T-helper 2 cell (primary cell): ENCODE data around the gene SNX18.
"Not testable (repeated sequence)": the region's sequence is repeated elsewhere in the genome, so short reads cannot be mapped to it uniquely, and the experiment has no call there.

ENCODE experiments used
- DNase-seq, 5 experiments: peaks; one replicate each; pipeline versions ENCODE4 v3.0.0 to v3.0.0-alpha.2; 2012 to 2022
- total RNA-seq, 2 donors: gene quantifications; one replicate each; lab custom pipeline; 2026; lab: John Stamatoyannopoulos, UW

SNX18 gene
- 34.0 to 37.8 reads per million in 2 donors for total RNA-seq

- DNase-seq, result peak; percentile 85 to 96 (median 87)
Measured at GRCh38 chr5:54517512-54518145, at the start of gene SNX18. Gene SNX18 (plus strand): TSS chr5:54517759. CDS start chr5:54517953, 194 bp downstream.

GRCh38 chr5:54469622-54470021 is 47.9 kb upstream of the SNX18 start:
- DNase-seq, result peak in 1 of 5 experiments; percentile 4

- no peak for DNase-seq
Measured at GRCh38 chr5:54470128-54470527, 47.4 kb upstream of the SNX18 start.

GRCh38 chr5:54470677-54471076 is 46.9 kb upstream of the SNX18 start:
- DNase-seq, result no peak

- DNase-seq, result no peak
Measured at GRCh38 chr5:54471398-54471797, 46.2 kb upstream of the SNX18 start.

GRCh38 chr5:54476682-54477081 is 40.9 kb upstream of the SNX18 start:
- DNase-seq, result no peak

GRCh38 chr5:54477941-54478478 is 39.5 kb upstream of the SNX18 start:
- DNase-seq, result no peak

- no peak for DNase-seq
Measured at GRCh38 chr5:54480296-54480695, 37.3 kb upstream of the SNX18 start.

GRCh38 chr5:54484219-54484894 is 33.2 kb upstream of the SNX18 start:
- DNase-seq, result no peak

GRCh38 chr5:54485659-54486058 is 31.9 kb upstream of the SNX18 start:
- not testable (repeated sequence) for DNase-seq

GRCh38 chr5:54489648-54489979 is 27.9 kb upstream of the SNX18 start:
- not testable (repeated sequence) for DNase-seq

GRCh38 chr5:54491326-54491725 is 26.2 kb upstream of the SNX18 start:
- no peak for DNase-seq

- no peak for DNase-seq
Measured at GRCh38 chr5:54492178-54492577, 25.4 kb upstream of the SNX18 start.

GRCh38 chr5:54495027-54495426 is 22.5 kb upstream of the SNX18 start:
- no peak for DNase-seq

GRCh38 chr5:54514291-54514690 is 3.3 kb upstream of the SNX18 start:
- peak in 1 of 5 experiments; percentile 22 for DNase-seq

- no peak for DNase-seq
Measured at GRCh38 chr5:54514841-54515432, 2.6 kb upstream of the SNX18 start.

GRCh38 chr5:54515634-54516033 is 1.9 kb upstream of the SNX18 start:
- DNase-seq, result no peak

GRCh38 chr5:54516051-54516655 is 1.4 kb upstream of the SNX18 start:
- DNase-seq, result no peak

GRCh38 chr5:54517174-54517511 is 416 bp upstream of the SNX18 start:
- DNase-seq, result no peak

- peak; percentile 21 to 81 (median 36) for DNase-seq
Measured at GRCh38 chr5:54518146-54518817, 723 bp downstream of the SNX18 start.

- DNase-seq, result no peak
Measured at GRCh38 chr5:54518818-54519508, 1.4 kb downstream of the SNX18 start.

- no peak for DNase-seq
Measured at GRCh38 chr5:54519509-54519876, 1.9 kb downstream of the SNX18 start.
